GM18909 (cell line): ENCODE results near the gene PKNOX2.

Experiments used
- ATAC-seq: cut with Tn5 transposase; IDR thresholded peaks from one replicate; pipeline ENCODE4 v1.9.1; 2021; ENCODE audit warnings: mild to moderate bottlenecking; ENCODE audit not compliant: unreplicated experiment, poor library complexity

Gene PKNOX2

GRCh38 chr11:125279676-125280418 is 115.3 kb downstream of the PKNOX2 start:
- ATAC-seq = no peak

GRCh38 chr11:125280646-125281045 is 116.1 kb downstream of the PKNOX2 start:
- ATAC-seq = no peak

- no peak for ATAC-seq
Measured at GRCh38 chr11:125281831-125282595, 117.5 kb downstream of the PKNOX2 start.

GRCh38 chr11:125282596-125282914 is 118.0 kb downstream of the PKNOX2 start:
- no peak for ATAC-seq

GRCh38 chr11:125284245-125284850 is 119.8 kb downstream of the PKNOX2 start:
- no peak for ATAC-seq

GRCh38 chr11:125285844-125286243 is 121.3 kb downstream of the PKNOX2 start:
- no peak for ATAC-seq

- ATAC-seq = no peak
Measured at GRCh38 chr11:125286486-125286885, 121.9 kb downstream of the PKNOX2 start.

- ATAC-seq = no peak
Measured at GRCh38 chr11:125287491-125288210, 123.1 kb downstream of the PKNOX2 start.

GRCh38 chr11:125289419-125290098 is 125.0 kb downstream of the PKNOX2 start:
- no peak for ATAC-seq

GRCh38 chr11:125290263-125290662 is 125.7 kb downstream of the PKNOX2 start:
- no peak for ATAC-seq

GRCh38 chr11:125292100-125292499 is 127.5 kb downstream of the PKNOX2 start:
- ATAC-seq = no peak

GRCh38 chr11:125293596-125293995 is 129.0 kb downstream of the PKNOX2 start:
- ATAC-seq = no peak

GRCh38 chr11:125295931-125296330 is 131.4 kb downstream of the PKNOX2 start:
- no peak for ATAC-seq

GRCh38 chr11:125297346-125297915 is 132.9 kb downstream of the PKNOX2 start:
- no peak for ATAC-seq

- no peak for ATAC-seq
Measured at GRCh38 chr11:125299061-125299615, 134.6 kb downstream of the PKNOX2 start.

- ATAC-seq = no peak
Measured at GRCh38 chr11:125299821-125300220, 135.3 kb downstream of the PKNOX2 start.

- no peak for ATAC-seq
Measured at GRCh38 chr11:125300791-125301218, 136.3 kb downstream of the PKNOX2 start.

GRCh38 chr11:125301346-125301745 is 136.8 kb downstream of the PKNOX2 start:
- ATAC-seq = no peak

GRCh38 chr11:125303186-125303585 is 138.6 kb downstream of the PKNOX2 start:
- ATAC-seq = no peak

- ATAC-seq = no peak
Measured at GRCh38 chr11:125303694-125304093, 139.1 kb downstream of the PKNOX2 start.
